Gastroesophageal sphincter (tissue), 4 donors: ENCODE results near the gene COPS9. TPM values are rescaled to one million over a fixed set of nuclear protein-coding genes. Genes with fewer than 3 reads are reported as not detected.

Source experiments
- ATAC-seq: fragments of 150-250 bp; one replicate; pipeline ENCODE4 v1.9.1; 2016; ENCODE audit warnings: mild to moderate bottlenecking, moderate library complexity
- H3K27ac ChIP-seq, 4 donors: fragments of 200-600 bp; sonication (generic) in 3 of 4; 1 replicate in 3 of 4; 2 replicates in 1 of 4; pipeline ENCODE4 v1.5.1; 2016 to 2019
- H3K27me3 ChIP-seq: fragments of 200-600 bp; sonication (generic); one replicate; pipeline ENCODE4 v1.5.1; 2019
- H3K36me3 ChIP-seq, 2 donors: fragments of 200-600 bp; sonication (generic); one replicate each; pipeline ENCODE4 v1.5.1; 2019; ENCODE audit warnings: control low read depth in 1 of 2
- H3K4me1 ChIP-seq, 3 donors: fragments of 200-600 bp; sonication (generic); 1 replicate in 2 of 3; 2 replicates in 1 of 3; pipeline ENCODE4 v1.5.1; 2016 to 2019; ENCODE audit warnings: control low read depth in 2 of 3
- H3K4me3 ChIP-seq, 2 donors: fragments of 200-600 bp; sonication (generic); one replicate each; pipeline ENCODE4 v1.5.1; 2019; ENCODE audit warnings: mild to moderate bottlenecking in 1 of 2, moderate library complexity in 1 of 2
- H3K9me3 ChIP-seq, 3 donors: fragments of 200-600 bp; sonication (generic); one replicate each; pipeline ENCODE4 v1.5.1; 2017 to 2019; ENCODE audit warnings: control low read depth in 2 of 3
- CTCF ChIP-seq, 4 experiments: fragments of 200-600 bp in 2 of 4; fragments of 450-650 bp in 2 of 4; sonication (generic) in 1 of 4; IDR thresholded peaks; one replicate each; pipeline ENCODE4 v1.5.1; 2017 to 2019; ENCODE audit warnings: antibody characterized with exemption in 4 of 4, mild to moderate bottlenecking in 2 of 4, moderate library complexity in 2 of 4
- EP300 ChIP-seq: sonication (generic); formaldehyde crosslinking; IDR thresholded peaks from one replicate; pipeline ENCODE4 v1.6.1; 2017; ENCODE audit warnings: antibody characterized with exemption, mild to moderate bottlenecking
- POLR2A ChIP-seq, 2 donors: fragments of 450-650 bp; IDR thresholded peaks; one replicate each; pipeline ENCODE4 v1.6.1; 2017; ENCODE audit warnings: antibody characterized with exemption in 2 of 2, mild to moderate bottlenecking in 2 of 2, moderate library complexity in 1 of 2
- POLR2AphosphoS5 ChIP-seq: sonication (generic); formaldehyde crosslinking; IDR thresholded peaks from one replicate; pipeline ENCODE4 v1.6.1; 2017; ENCODE audit warnings: antibody characterized with exemption
- WGBS, 2 donors: methylation state at CpG; one replicate each; pipeline ENCODE4 v1.1.5; 2018; ENCODE audit warnings: low coverage in 1 of 2; 5-methylcytosine and 5-hydroxymethylcytosine counted together
- total RNA-seq, 4 donors: library from RNA; depleted of rRNA; stranded (reverse); fragments of >200 nt; gene quantifications; one replicate each; pipeline ENCODE4 v1.1.0, GENCODE V29; 2016

COPS9 gene
- total RNA-seq, 4 donors from 2014 or later = 151 to 252 (median 169) TPM

DNA sequence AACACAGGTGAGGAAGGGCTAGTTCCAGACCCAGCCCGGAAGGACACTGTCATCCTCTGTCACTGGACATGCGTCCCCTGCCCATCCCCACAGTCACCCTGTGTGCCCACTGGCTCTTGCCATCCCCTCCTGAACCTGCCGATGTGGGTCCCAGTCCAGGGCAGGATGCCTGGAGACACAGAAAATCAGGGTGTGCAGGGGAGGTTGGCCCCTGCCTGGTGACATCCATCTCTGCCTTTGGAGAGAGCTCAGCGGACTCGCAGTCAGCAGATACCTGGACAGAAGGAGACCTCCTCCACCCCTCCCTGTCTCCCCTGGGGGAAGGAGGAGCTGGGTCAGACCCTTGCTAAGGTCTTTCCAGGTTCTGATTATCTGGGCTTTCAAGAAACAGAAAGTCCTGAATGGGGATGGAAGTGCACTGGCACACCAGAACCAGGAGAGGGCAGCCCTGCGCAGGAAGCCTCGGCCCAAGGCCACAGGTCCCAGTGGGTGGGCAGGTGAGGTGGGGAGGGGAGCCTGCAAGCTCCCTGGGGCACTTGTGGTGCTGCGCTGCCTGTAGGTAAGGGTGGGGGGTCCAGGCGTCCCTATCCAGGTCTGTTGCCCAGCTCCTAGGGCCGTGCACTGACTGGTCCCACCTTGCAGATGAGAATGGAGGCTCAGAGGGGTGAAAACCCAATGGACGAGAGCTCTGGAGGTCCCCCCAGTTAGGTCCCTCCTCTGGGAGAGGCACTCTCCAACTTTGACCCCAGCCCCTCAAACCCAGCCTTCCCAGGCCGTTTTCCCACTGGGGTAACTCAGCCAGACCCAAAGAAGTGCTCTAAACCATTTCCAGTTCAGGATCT is 14.1 kb upstream of the COPS9 start:
- Histone ChIP-seq H3K4me1 (no peaks in the 10 kb centered on the region), H3K27me3 (peaks cover 78% of the 10 kb centered on the region), H3K36me3 (no peaks in the 10 kb centered on the region), H3K4me3 (no peak overlapping the region), H3K27ac (no peak overlapping the region), H3K9me3 (no peaks in the 10 kb centered on the region)
- ATAC-seq = no peak
- 13 to 54% methylated on average over 2 to 3 of the region's 12 CpGs for WGBS, 2 donors
- TF ChIP-seq EP300 (no peak), CTCF (IDR thresholded peaks at IDR 0.05) (peak in 2 of 4 experiments; percentile 18 to 54)

- WGBS, 2 donors = 72 to 74% methylated on average over 2 to 10 of the region's 20 CpGs
- TF ChIP-seq EP300 = no peak
- TF ChIP-seq POLR2A (IDR thresholded peaks at IDR 0.05) = no peak
Measured at GRCh38 chr2:240147911-240148587, 11.9 kb upstream of the COPS9 start.

DNA sequence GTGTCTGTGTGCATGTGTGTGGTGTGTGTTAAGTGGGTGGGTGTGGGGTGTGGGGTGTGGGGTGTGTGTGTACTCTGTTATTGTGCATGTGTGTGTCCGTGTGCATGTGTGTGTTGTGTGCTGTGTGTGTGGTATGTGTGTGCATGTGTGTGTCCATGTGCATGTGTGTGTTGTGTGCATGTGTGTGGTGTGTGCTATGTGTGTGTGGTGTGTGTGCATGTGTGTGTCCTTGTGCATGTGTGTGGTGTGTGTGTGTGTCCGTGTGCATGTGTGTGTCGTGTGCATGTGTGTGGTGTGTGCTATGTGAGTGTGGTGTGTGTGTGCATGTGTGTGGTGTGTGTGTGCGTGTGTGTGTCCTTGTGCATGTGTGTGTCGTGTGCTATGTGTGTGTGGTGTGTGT is 11.3 kb upstream of the COPS9 start:
- H3K9me3 ChIP-seq = no peaks in the 10 kb centered on the region
- peaks cover 0 to 8% (median 0%) of the 10 kb centered on the region in 3 donors for H3K4me1 ChIP-seq
- H3K27ac ChIP-seq = no peak overlapping the region
- 83% methylated on average over 1 of the region's 5 CpGs; no CpG with 5 or more reads in 1 of the 2 donors for WGBS, 2 donors
- no peak overlapping the region for H3K4me3 ChIP-seq
- H3K36me3 ChIP-seq = no peaks in the 10 kb centered on the region
- peaks cover 84% of the 10 kb centered on the region for H3K27me3 ChIP-seq
- no peak for ATAC-seq
- TF ChIP-seq CTCF (IDR thresholded peaks at IDR 0.05) (no peak), EP300 (no peak), POLR2A (IDR thresholded peaks at IDR 0.05) (no peak), POLR2AphosphoS5 (no peak)

More at GRCh38 chr2:240147911-240148587, 11.9 kb upstream of the COPS9 start:
- no peak for ATAC-seq
- no peak overlapping the region for H3K4me3 ChIP-seq
- H3K36me3 ChIP-seq = no peaks in the 10 kb centered on the region
- H3K9me3 ChIP-seq = no peaks in the 10 kb centered on the region
- H3K27ac ChIP-seq = no peak overlapping the region
- H3K27me3 ChIP-seq = peaks cover 82% of the 10 kb centered on the region
- H3K4me1 ChIP-seq = peaks cover 0 to 8% (median 0%) of the 10 kb centered on the region in 3 donors

DNA sequence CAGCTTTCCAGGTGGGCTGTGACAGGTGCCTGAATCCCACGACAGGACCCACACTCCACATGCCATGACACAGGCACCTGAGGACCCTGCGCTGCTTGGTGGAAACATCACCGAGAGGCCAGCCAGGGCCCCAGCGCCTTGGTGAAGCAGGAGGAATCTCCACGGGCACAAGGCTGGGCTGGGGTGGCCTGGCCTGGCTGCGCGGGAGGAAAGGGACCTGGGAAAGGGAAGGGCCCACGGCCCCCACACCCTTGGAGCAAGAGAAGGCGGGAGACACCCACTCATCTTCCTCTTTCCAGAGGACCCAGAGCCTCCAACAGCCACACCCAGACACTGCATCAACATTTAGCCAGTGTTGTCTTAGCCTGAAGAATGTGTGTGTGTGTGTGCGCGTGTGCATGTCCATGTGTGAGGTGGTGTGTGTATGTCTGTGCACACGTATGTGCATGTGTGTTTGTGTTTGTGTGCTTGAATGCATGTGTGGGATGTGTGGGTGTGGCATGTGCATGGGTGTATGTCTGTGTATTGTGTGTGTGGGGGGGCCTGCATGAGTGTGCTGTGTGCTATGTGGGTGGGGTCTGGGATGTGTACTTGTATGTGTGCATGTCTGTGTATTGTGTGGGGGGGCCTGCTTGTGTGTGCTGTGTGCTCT is 10.6 kb upstream of the COPS9 start:
- Histone ChIP-seq H3K9me3 (no peaks in the 10 kb centered on the region), H3K4me1 (peaks cover 0 to 8% (median 0%) of the 10 kb centered on the region in 3 donors), H3K4me3 (no peak overlapping the region), H3K36me3 (no peaks in the 10 kb centered on the region), H3K27me3 (peaks cover 81% of the 10 kb centered on the region), H3K27ac (no peak overlapping the region)
- WGBS, 2 donors = 80% methylated on average over 1 of the region's 12 CpGs; no CpG with 5 or more reads in 1 of the 2 donors
- TF ChIP-seq CTCF (IDR thresholded peaks at IDR 0.05) = no peak
- no peak for ATAC-seq

GRCh38 chr2:240146141-240146561 is 10.0 kb upstream of the COPS9 start:
- 17 to 20% methylated on average over 1 to 2 of the region's 10 CpGs for WGBS, 2 donors
- Histone ChIP-seq H3K27me3 (peaks cover 75% of the 10 kb centered on the region), H3K4me1 (peaks cover 0 to 8% (median 0%) of the 10 kb centered on the region in 3 donors), H3K9me3 (no peaks in the 10 kb centered on the region), H3K36me3 (no peaks in the 10 kb centered on the region), H3K4me3 (no peak overlapping the region), H3K27ac (no peak overlapping the region)
- TF ChIP-seq POLR2AphosphoS5 = no peak
- TF ChIP-seq POLR2A (IDR thresholded peaks at IDR 0.05) = no peak
- no peak for TF ChIP-seq CTCF (IDR thresholded peaks at IDR 0.05)
- no peak for TF ChIP-seq EP300
- no peak for ATAC-seq
